Mesenchymal stem cell (in vitro differentiated cells and primary cell): ENCODE measurements around the gene TWIST1.

Experiments
- DNase-seq: peaks from one replicate; pipeline ENCODE4 v3.0.0-alpha.2; 2013
- H2AFZ ChIP-seq: one replicate; pipeline ENCODE4 v1.6.1; 2013; ENCODE audit warnings: low read depth, mild to moderate bottlenecking, control low read depth, inconsistent platforms, low read length, moderate library complexity
- H2AK5ac ChIP-seq: 2 replicates; pipeline ENCODE4 v1.6.1; 2013; ENCODE audit warnings: low read length, moderate library complexity, mild to moderate bottlenecking, inconsistent platforms; ENCODE audit not compliant: severe bottlenecking
- H2BK120ac ChIP-seq: one replicate; pipeline ENCODE4 v1.6.1; 2013; ENCODE audit warnings: low read depth, mild to moderate bottlenecking, inconsistent platforms, low read length, moderate library complexity
- H2BK12ac ChIP-seq, 2 experiments: one replicate each; pipeline ENCODE4 v1.6.1; 2013; ENCODE audit warnings: inconsistent platforms in 2 of 2, low read length in 2 of 2, mild to moderate bottlenecking in 2 of 2, moderate library complexity in 2 of 2, control low read depth in 1 of 2
- H2BK15ac ChIP-seq: one replicate; pipeline ENCODE4 v1.6.1; 2013; ENCODE audit warnings: mild to moderate bottlenecking, low read depth, inconsistent platforms; ENCODE audit not compliant: poor library complexity, severe bottlenecking
- H2BK5ac ChIP-seq: 2 replicates; pipeline ENCODE4 v1.6.1; 2013; ENCODE audit warnings: low read depth, mild to moderate bottlenecking, low read length, control low read depth, inconsistent platforms; ENCODE audit not compliant: poor library complexity, severe bottlenecking
- H3K14ac ChIP-seq, 2 experiments: one replicate each; pipeline ENCODE4 v1.6.1; 2013; ENCODE audit warnings: inconsistent platforms in 2 of 2, low read length in 2 of 2, control low read depth in 1 of 2, mild to moderate bottlenecking in 1 of 2, moderate library complexity in 1 of 2
- H3K18ac ChIP-seq, 2 experiments: one replicate each; pipeline ENCODE4 v1.6.1; 2013; ENCODE audit warnings: inconsistent platforms in 2 of 2, low read length in 2 of 2, control low read depth in 1 of 2, low read depth in 1 of 2, mild to moderate bottlenecking in 1 of 2
- H3K23ac ChIP-seq, 2 experiments: one replicate each; pipeline ENCODE4 v1.6.1; 2013; ENCODE audit warnings: inconsistent platforms in 2 of 2, low read length in 2 of 2, mild to moderate bottlenecking in 2 of 2, moderate library complexity in 2 of 2, control low read depth in 1 of 2
- H3K27ac ChIP-seq: 2 replicates; pipeline ENCODE4 v1.5.1; 2013; ENCODE audit warnings: mild to moderate bottlenecking, moderate library complexity, low read length, control low read depth, inconsistent platforms; ENCODE audit not compliant: poor library complexity, severe bottlenecking
- H3K27me3 ChIP-seq, 2 experiments: 2 replicates each; pipeline versions ENCODE4 v1.6.1 to v1.7.0; 2013; ENCODE audit warnings: low read length in 2 of 2, mild to moderate bottlenecking in 2 of 2, moderate library complexity in 2 of 2, control low read depth in 1 of 2, inconsistent platforms in 1 of 2; ENCODE audit not compliant: control insufficient read depth in 1 of 2, insufficient read depth in 1 of 2
- H3K36me3 ChIP-seq, 2 experiments: 2 replicates each; pipeline versions ENCODE4 v1.6.1 to v1.7.0; 2013; ENCODE audit warnings: low read length in 2 of 2, control low read depth in 1 of 2, inconsistent platforms in 1 of 2, low read depth in 1 of 2, mild to moderate bottlenecking in 1 of 2; ENCODE audit not compliant: insufficient read depth in 2 of 2, control insufficient read depth in 1 of 2
- H3K4ac ChIP-seq, 2 experiments: one replicate each; pipeline ENCODE4 v1.6.1; 2013; ENCODE audit warnings: inconsistent platforms in 2 of 2, low read length in 2 of 2, mild to moderate bottlenecking in 2 of 2, moderate library complexity in 2 of 2, control low read depth in 1 of 2, low read depth in 1 of 2
- H3K4me1 ChIP-seq: 2 replicates; pipeline ENCODE4 v1.6.1; 2013; ENCODE audit warnings: low read depth, low read length, control low read depth; ENCODE audit not compliant: control insufficient read depth, insufficient read depth
- H3K4me2 ChIP-seq: 2 replicates; pipeline ENCODE4 v1.6.1; 2013; ENCODE audit warnings: low read length, mild to moderate bottlenecking, inconsistent platforms; ENCODE audit not compliant: poor library complexity, severe bottlenecking
- H3K4me3 ChIP-seq, 2 experiments: 2 replicates each; pipeline versions ENCODE4 v1.5.1 to v1.7.0; 2013; ENCODE audit warnings: low read length in 2 of 2, mild to moderate bottlenecking in 2 of 2, control low read depth in 1 of 2, low read depth in 1 of 2; ENCODE audit not compliant: insufficient read depth in 1 of 2
- H3K79me1 ChIP-seq: replicated peaks from 2 replicates; pipeline ENCODE4 v1.6.1; 2013; ENCODE audit warnings: mild to moderate bottlenecking, control low read depth, low read length, inconsistent platforms; ENCODE audit not compliant: poor library complexity, severe bottlenecking
- H3K9ac ChIP-seq: 2 replicates; pipeline ENCODE4 v1.7.0; 2013; ENCODE audit warnings: mild to moderate bottlenecking, low read length, moderate library complexity
- H3K9me3 ChIP-seq: 2 replicates; pipeline ENCODE4 v1.7.0; 2013; ENCODE audit warnings: mild to moderate bottlenecking, low read length; ENCODE audit not compliant: control insufficient read depth
- H4K8ac ChIP-seq: one replicate; pipeline ENCODE4 v1.6.1; 2013; ENCODE audit warnings: inconsistent platforms, mild to moderate bottlenecking, low read length, moderate library complexity
- H4K91ac ChIP-seq: one replicate; pipeline ENCODE4 v1.6.1; 2013; ENCODE audit warnings: mild to moderate bottlenecking, low read length, inconsistent platforms
- WGBS: methylation state at CpG from one replicate; pipeline ENCODE4 v1.1.7; 2013; ENCODE audit warnings: mixed read lengths; 5-methylcytosine and 5-hydroxymethylcytosine counted together

Gene TWIST1

GRCh38 chr7:19144661-19145433 lies 27.4 kb upstream of the TWIST1 start, which contains the start of gene FERD3L:
FERD3L (minus strand) TSS chr7:19145421; CDS start chr7:19145362, 59 bp downstream.
- WGBS: 5% methylated on average over 51 of the region's 51 CpGs
- Histone ChIP-seq H3K9me3 (peaks cover 5% of the 10 kb centered on the region), H3K27ac (no peak within 1 kb of the TSS), H3K18ac (no peak within 1 kb of the TSS), H3K4me1 (peaks cover 14% of the 10 kb centered on the region), H3K9ac (peak within 1 kb of the TSS; percentile 15), H3K27me3 (peaks cover 33 to 34% of the 10 kb centered on the region in 2 experiments), H3K4me3 (peak within 1 kb of the TSS in 1 of 2 experiments; percentile 69), H3K23ac (peak within 1 kb of the TSS in 1 of 2 experiments; percentile 10), H4K8ac (no peak within 1 kb of the TSS), H3K4me2 (peak within 1 kb of the TSS; percentile 26), H3K79me1 (no peaks in the 10 kb centered on the region), H3K36me3 (no peaks in the 10 kb centered on the region), H3K4ac (no peak within 1 kb of the TSS), H2BK5ac (no peak within 1 kb of the TSS), H2BK12ac (no peak within 1 kb of the TSS), H2AK5ac (no peak within 1 kb of the TSS), H3K14ac (no peak within 1 kb of the TSS), H2BK120ac (no peak within 1 kb of the TSS), H4K91ac (no peak within 1 kb of the TSS), H2AFZ (no peak within 1 kb of the TSS), H2BK15ac (no peak within 1 kb of the TSS)
- DNase-seq: no peak

GRCh38 chr7:19143881-19144574 lies 26.6 kb upstream of the TWIST1 start:
- Histone ChIP-seq H2BK5ac (no peak overlapping the region), H3K14ac (no peak overlapping the region), H3K4me1 (peaks cover 14% of the 10 kb centered on the region), H3K4ac (no peak overlapping the region), H2AFZ (no peak overlapping the region), H3K79me1 (no peaks in the 10 kb centered on the region), H2BK15ac (no peak overlapping the region), H4K91ac (no peak overlapping the region), H3K27ac (no peak overlapping the region), H3K36me3 (no peaks in the 10 kb centered on the region), H3K27me3 (peaks cover 33 to 34% of the 10 kb centered on the region in 2 experiments), H3K9me3 (peaks cover 5% of the 10 kb centered on the region), H2AK5ac (no peak overlapping the region), H4K8ac (no peak overlapping the region), H3K23ac (no peak overlapping the region), H3K18ac (no peak overlapping the region), H3K4me3 (peak overlapping the region; percentile 9 to 69), H3K4me2 (peak overlapping the region; percentile 25), H2BK12ac (no peak overlapping the region), H3K9ac (peak overlapping the region; percentile 15), H2BK120ac (no peak overlapping the region)
- no peak for DNase-seq
- WGBS: 3% methylated on average over 20 of the region's 30 CpGs

- Histone ChIP-seq H3K18ac (no peak overlapping the region), H3K23ac (no peak overlapping the region), H2AFZ (no peak overlapping the region), H3K14ac (no peak overlapping the region), H3K4ac (no peak overlapping the region), H4K91ac (no peak overlapping the region), H3K4me2 (no peak overlapping the region), H3K36me3 (no peaks in the 10 kb centered on the region), H3K4me1 (peaks cover 10% of the 10 kb centered on the region), H3K9ac (no peak overlapping the region), H2BK120ac (no peak overlapping the region), H3K27ac (no peak overlapping the region), H4K8ac (no peak overlapping the region), H3K79me1 (no peaks in the 10 kb centered on the region), H2AK5ac (no peak overlapping the region), H2BK12ac (no peak overlapping the region), H3K9me3 (no peaks in the 10 kb centered on the region), H2BK5ac (no peak overlapping the region), H2BK15ac (no peak overlapping the region), H3K27me3 (peaks cover 14 to 19% of the 10 kb centered on the region in 2 experiments), H3K4me3 (no peak overlapping the region)
- DNase-seq: no peak
- WGBS: 93% methylated on average over 4 of the region's 4 CpGs
Observed at GRCh38 chr7:19139706-19140327, 22.4 kb upstream of the TWIST1 start.

GRCh38 chr7:19133886-19134285 lies 16.4 kb upstream of the TWIST1 start:
- no peak overlapping the region for H3K23ac ChIP-seq
- no peaks in the 10 kb centered on the region for H3K36me3 ChIP-seq
- no peak overlapping the region for H4K91ac ChIP-seq
- no peak overlapping the region for H3K4me3 ChIP-seq
- H2BK15ac ChIP-seq: no peak overlapping the region
- DNase-seq: no peak
- no peak overlapping the region for H2BK120ac ChIP-seq
- no peak overlapping the region for H3K4me2 ChIP-seq
- H3K27me3 ChIP-seq: no peaks in the 10 kb centered on the region
- H3K27ac ChIP-seq: no peak overlapping the region
- no peak overlapping the region for H2BK5ac ChIP-seq
- no peaks in the 10 kb centered on the region for H3K79me1 ChIP-seq
- H3K4me1 ChIP-seq: no peaks in the 10 kb centered on the region
- no peak overlapping the region for H2BK12ac ChIP-seq
- peak overlapping the region; percentile 30 for H3K9ac ChIP-seq
- H2AFZ ChIP-seq: no peak overlapping the region
- no peak overlapping the region for H4K8ac ChIP-seq
- no peaks in the 10 kb centered on the region for H3K9me3 ChIP-seq
- no peak overlapping the region for H3K4ac ChIP-seq
- H2AK5ac ChIP-seq: no peak overlapping the region
- 85% methylated on average over 3 of the region's 4 CpGs for WGBS
- H3K18ac ChIP-seq: no peak overlapping the region
- no peak overlapping the region for H3K14ac ChIP-seq
